Neuronal stem cell (in vitro differentiated cells): Measurements from ENCODE around the gene SCYL1.
A peak's percentile ranks its signal among the peaks of the same experiment; 100 is the strongest.

Experiments used
- DNase-seq: peaks from one replicate; pipeline ENCODE4 v3.0.0-alpha.2; 2013; ENCODE audit warnings: low spot score
- H2AFZ ChIP-seq: one replicate; pipeline ENCODE4 v1.6.1; 2013; ENCODE audit warnings: mild to moderate bottlenecking, low read length, inconsistent platforms
- H2AK5ac ChIP-seq: 2 replicates; pipeline ENCODE4 v1.6.1; 2013; ENCODE audit warnings: low read depth, mild to moderate bottlenecking, inconsistent platforms, low read length, moderate library complexity, mixed read lengths
- H2BK120ac ChIP-seq: 2 replicates; pipeline ENCODE4 v1.6.1; 2013; ENCODE audit warnings: low read depth, mild to moderate bottlenecking, inconsistent platforms, low read length, moderate library complexity, mixed read lengths
- H2BK12ac ChIP-seq: one replicate; pipeline ENCODE4 v1.6.1; 2013; ENCODE audit warnings: low read length, inconsistent platforms
- H2BK15ac ChIP-seq: 2 replicates; pipeline ENCODE4 v1.6.1; 2013; ENCODE audit warnings: mild to moderate bottlenecking, low read length, inconsistent platforms, mixed read lengths
- H2BK5ac ChIP-seq: one replicate; pipeline ENCODE4 v1.6.1; 2013; ENCODE audit warnings: inconsistent platforms, mild to moderate bottlenecking, low read length, moderate library complexity
- H3K14ac ChIP-seq: one replicate; pipeline ENCODE4 v1.6.1; 2013; ENCODE audit warnings: low read length, inconsistent platforms
- H3K18ac ChIP-seq: 2 replicates; pipeline ENCODE4 v1.6.1; 2013; ENCODE audit warnings: low read length, inconsistent platforms
- H3K23ac ChIP-seq: 2 replicates; pipeline ENCODE4 v1.6.1; 2013; ENCODE audit warnings: low read depth, mild to moderate bottlenecking, mixed read lengths, low read length, inconsistent platforms; ENCODE audit not compliant: poor library complexity
- H3K27ac ChIP-seq: replicated peaks from 3 replicates; pipeline ENCODE4 v1.5.1; 2013; ENCODE audit warnings: low read length, inconsistent platforms
- H3K27me3 ChIP-seq, 3 experiments: 2 replicates each; pipeline ENCODE4 v1.6.1; 2013; ENCODE audit warnings: low read length in 3 of 3, mild to moderate bottlenecking in 2 of 3, inconsistent platforms in 1 of 3, low read depth in 1 of 3, mixed read lengths in 1 of 3, moderate library complexity in 1 of 3; ENCODE audit not compliant: control insufficient read depth in 3 of 3, insufficient read depth in 3 of 3
- H3K36me3 ChIP-seq, 2 donors: replicated peaks in 1 of 2; 2 replicates each; pipeline ENCODE4 v1.6.1; 2013; ENCODE audit warnings: low read length in 2 of 2; ENCODE audit not compliant: control insufficient read depth in 2 of 2, insufficient read depth in 2 of 2
- H3K4ac ChIP-seq: 2 replicates; pipeline ENCODE4 v1.6.1; 2013; ENCODE audit warnings: inconsistent platforms, mild to moderate bottlenecking, low read length, moderate library complexity
- H3K4me1 ChIP-seq, 2 donors: 1 replicate in 1 of 2; 2 replicates in 1 of 2; pipeline ENCODE4 v1.6.1; 2013; ENCODE audit warnings: low read length in 2 of 2, low read depth in 1 of 2; ENCODE audit not compliant: control insufficient read depth in 2 of 2, insufficient read depth in 1 of 2
- H3K4me2 ChIP-seq: one replicate; pipeline ENCODE4 v1.6.1; 2013; ENCODE audit warnings: mild to moderate bottlenecking, low read length, inconsistent platforms; ENCODE audit not compliant: insufficient read depth, poor library complexity, severe bottlenecking
- H3K4me3 ChIP-seq, 2 donors: 2 replicates each; pipeline ENCODE4 v1.5.1; 2013; ENCODE audit warnings: low read length in 2 of 2, mild to moderate bottlenecking in 2 of 2, inconsistent platforms in 1 of 2, moderate library complexity in 1 of 2
- H3K79me1 ChIP-seq: one replicate; pipeline ENCODE4 v1.6.1; 2013; ENCODE audit warnings: low read depth, mild to moderate bottlenecking, inconsistent platforms, low read length, moderate library complexity
- H3K9ac ChIP-seq: one replicate; pipeline ENCODE4 v1.6.1; 2013; ENCODE audit warnings: mild to moderate bottlenecking, low read depth, low read length, inconsistent platforms; ENCODE audit not compliant: poor library complexity
- H3K9me3 ChIP-seq, 2 donors: replicated peaks in 1 of 2; 2 replicates each; pipeline versions ENCODE3 to v1.6.1; 2013; ENCODE audit warnings: low read length in 2 of 2, mild to moderate bottlenecking in 2 of 2, inconsistent platforms in 1 of 2, low read depth in 1 of 2, mixed read lengths in 1 of 2, moderate library complexity in 1 of 2; ENCODE audit not compliant: control insufficient read depth in 2 of 2, insufficient read depth in 1 of 2
- H4K8ac ChIP-seq: one replicate; pipeline ENCODE4 v1.6.1; 2013; ENCODE audit warnings: low read depth, mild to moderate bottlenecking, inconsistent platforms, low read length, moderate library complexity
- H4K91ac ChIP-seq: one replicate; pipeline ENCODE4 v1.6.1; 2013; ENCODE audit warnings: low read length, low read depth, mild to moderate bottlenecking, inconsistent platforms; ENCODE audit not compliant: poor library complexity
- WGBS, 2 donors: extraction: QIAGEN DNeasy Blood & Tissue Kit; methylation state at CpG; one replicate each; pipeline ENCODE4 v1.1.7; 2013; ENCODE audit warnings: missing lambda C conversion rate in 2 of 2, mixed read lengths in 1 of 2; ENCODE audit not compliant: insufficient read length in 2 of 2, insufficient replicate concordance in 1 of 2; ENCODE audit errors: extremely low coverage in 2 of 2; 5-methylcytosine and 5-hydroxymethylcytosine counted together

SCYL1 gene

GRCh38 chr11:65545853-65546216 lies 21.0 kb downstream of the SCYL1 start:
- Histone ChIP-seq H3K79me1 (peaks cover 5% of the 10 kb centered on the region), H2BK12ac (no peak overlapping the region), H3K4me1 (peaks cover 0 to 9% of the 10 kb centered on the region in 2 donors), H3K27me3 (peaks cover 0 to 60% (median 5%) of the 10 kb centered on the region in 3 experiments), H2BK15ac (no peak overlapping the region), H3K36me3 (peaks cover 0 to 22% of the 10 kb centered on the region in 2 donors), H3K4me3 (no peak overlapping the region), H3K23ac (no peak overlapping the region), H2BK5ac (no peak overlapping the region), H3K14ac (no peak overlapping the region), H3K9me3 (no peaks in the 10 kb centered on the region), H2AFZ (no peak overlapping the region), H4K91ac (no peak overlapping the region), H3K4ac (no peak overlapping the region), H2BK120ac (no peak overlapping the region), H3K27ac (no peak overlapping the region), H4K8ac (no peak overlapping the region), H3K18ac (no peak overlapping the region), H2AK5ac (peak overlapping the region; percentile 2), H3K4me2 (peak overlapping the region; percentile 99), H3K9ac (no peak overlapping the region)
- WGBS, 2 donors = no CpG with 5 or more reads among the region's 4 CpGs
- DNase-seq = no peak

- Histone ChIP-seq H2BK15ac (no peak overlapping the region), H3K14ac (no peak overlapping the region), H3K27me3 (peaks cover 0 to 56% (median 5%) of the 10 kb centered on the region in 3 experiments), H3K9me3 (no peaks in the 10 kb centered on the region), H4K91ac (no peak overlapping the region), H3K79me1 (peaks cover 5% of the 10 kb centered on the region), H2BK120ac (no peak overlapping the region), H3K4me3 (peak overlapping the region in 1 of 2 donors; percentile 82), H3K4me1 (peaks cover 0 to 6% of the 10 kb centered on the region in 2 donors), H2AFZ (no peak overlapping the region), H2AK5ac (peak overlapping the region; percentile 2), H3K4ac (no peak overlapping the region), H3K4me2 (peak overlapping the region; percentile 99), H3K27ac (no peak overlapping the region), H3K36me3 (peaks cover 0 to 21% of the 10 kb centered on the region in 2 donors), H3K23ac (peak overlapping the region; percentile 96), H2BK12ac (no peak overlapping the region), H4K8ac (no peak overlapping the region), H3K9ac (peak overlapping the region; percentile 66), H3K18ac (peak overlapping the region; percentile 93), H2BK5ac (no peak overlapping the region)
- no CpG with 5 or more reads among the region's 64 CpGs for WGBS, 2 donors
- DNase-seq = peak; percentile 84
Observed at GRCh38 chr11:65546217-65546958, 21.5 kb downstream of the SCYL1 start.

- peak overlapping the region; percentile 31 for H2BK15ac ChIP-seq
- peak overlapping the region; percentile 73 for H3K18ac ChIP-seq
- WGBS, 2 donors = no CpG with 5 or more reads among the region's 52 CpGs
- H3K27ac ChIP-seq = no peak overlapping the region
- H4K91ac ChIP-seq = no peak overlapping the region
- peak overlapping the region; percentile 49 for H3K23ac ChIP-seq
- H3K79me1 ChIP-seq = peaks cover 5% of the 10 kb centered on the region
- H3K9me3 ChIP-seq = no peaks in the 10 kb centered on the region
- no peak overlapping the region for H3K4me3 ChIP-seq
- peaks cover 0 to 7% of the 10 kb centered on the region in 2 donors for H3K4me1 ChIP-seq
- H4K8ac ChIP-seq = no peak overlapping the region
- H3K14ac ChIP-seq = no peak overlapping the region
- peak overlapping the region; percentile 36 for H3K9ac ChIP-seq
- no peak overlapping the region for H3K4me2 ChIP-seq
- no peak overlapping the region for H2BK5ac ChIP-seq
- DNase-seq = no peak
- no peak overlapping the region for H2AFZ ChIP-seq
- peak overlapping the region; percentile 72 for H2AK5ac ChIP-seq
- H3K4ac ChIP-seq = peak overlapping the region; percentile 43
- no peak overlapping the region for H2BK120ac ChIP-seq
- H3K27me3 ChIP-seq = peaks cover 0 to 52% (median 5%) of the 10 kb centered on the region in 3 experiments
- H3K36me3 ChIP-seq = peaks cover 0 to 17% of the 10 kb centered on the region in 2 donors
- no peak overlapping the region for H2BK12ac ChIP-seq
Observed at GRCh38 chr11:65547446-65548125, 22.7 kb downstream of the SCYL1 start.

- no peak overlapping the region for H3K4ac ChIP-seq
- no peak overlapping the region for H2BK5ac ChIP-seq
- no peak overlapping the region for H4K8ac ChIP-seq
- H3K23ac ChIP-seq = no peak overlapping the region
- H3K18ac ChIP-seq = no peak overlapping the region
- no peak overlapping the region for H2BK12ac ChIP-seq
- no peak overlapping the region for H3K4me3 ChIP-seq
- H3K27ac ChIP-seq = no peak overlapping the region
- H3K4me1 ChIP-seq = peaks cover 0 to 11% of the 10 kb centered on the region in 2 donors
- peaks cover 0 to 52% (median 5%) of the 10 kb centered on the region in 3 experiments for H3K27me3 ChIP-seq
- no peak overlapping the region for H2BK120ac ChIP-seq
- H3K14ac ChIP-seq = no peak overlapping the region
- peaks cover 0 to 12% of the 10 kb centered on the region in 2 donors for H3K36me3 ChIP-seq
- H3K4me2 ChIP-seq = no peak overlapping the region
- H3K9ac ChIP-seq = no peak overlapping the region
- no peak overlapping the region for H4K91ac ChIP-seq
- DNase-seq = no peak
- no peak overlapping the region for H2BK15ac ChIP-seq
- no peak overlapping the region for H2AFZ ChIP-seq
- no peak overlapping the region for H2AK5ac ChIP-seq
- no peaks in the 10 kb centered on the region for H3K9me3 ChIP-seq
- WGBS, 2 donors = no CpG with 5 or more reads among the region's 3 CpGs
- peaks cover 5% of the 10 kb centered on the region for H3K79me1 ChIP-seq
Observed at GRCh38 chr11:65548395-65548794, 23.5 kb downstream of the SCYL1 start.
